Colonic mucosa (tissue), 4 donors: ENCODE results near the gene SSTR3. TPM values are rescaled to one million over a fixed set of nuclear protein-coding genes. Genes with fewer than 3 reads are reported as not detected.
"Not testable (repeated sequence)": the region's sequence is repeated elsewhere in the genome, so short reads cannot be mapped to it uniquely, and the experiment has no call there.

ENCODE experiments used
- DNase-seq: peaks from one replicate; pipeline ENCODE4 v3.0.0-alpha.2; 2020
- H3K27ac ChIP-seq: fragments of 200-600 bp; one replicate; pipeline ENCODE4 v1.8.0; 2021
- H3K27me3 ChIP-seq: fragments of 200-600 bp; one replicate; pipeline ENCODE4 v1.8.0; 2021
- H3K36me3 ChIP-seq: fragments of 200-600 bp; one replicate; pipeline ENCODE4 v1.8.0; 2021
- H3K4me1 ChIP-seq: fragments of 200-600 bp; one replicate; pipeline ENCODE4 v1.8.0; 2021; ENCODE audit warnings: mild to moderate bottlenecking
- H3K4me3 ChIP-seq: fragments of 200-600 bp; one replicate; pipeline ENCODE4 v1.8.0; 2021
- H3K9ac ChIP-seq, 2 donors: one replicate each; pipeline ENCODE4 v1.7.0; 2013; ENCODE audit warnings: control low read depth in 2 of 2, low read depth in 2 of 2, low read length in 2 of 2
- H3K9me3 ChIP-seq: fragments of 200-600 bp; one replicate; pipeline ENCODE4 v1.8.0; 2021
- CTCF ChIP-seq: fragments of 200-600 bp; IDR thresholded peaks from one replicate; pipeline ENCODE4 v1.8.0; 2022; ENCODE audit warnings: antibody characterized with exemption, mild to moderate bottlenecking
- intact Hi-C: fragments of 100-400 bp; cut with DNase I; formaldehyde crosslinking; loops from one replicate; pipeline ENCODE4 v1.14.1; 2022
- total RNA-seq, 2 donors: library from RNA; stranded (reverse); fragmentation: NEBNext Ultra II Directional in 1 of 2; extraction: Animal tissue kit (Norgen Biotek cat#: 25700) in 1 of 2; gene quantifications; one replicate each; pipeline ENCODE4 v1.2.1, GENCODE V29; 2021
- donor health status: healthy.
- donor health status: DM: no; HTN: no; CAD: no.
- donor health status: DM: no; HTN: no; CAD: no.

SSTR3 gene
- total RNA-seq, 2 donors from 2014 or later: 0.12 TPM; not detected in 1

- no peak for TF ChIP-seq CTCF
- no peaks in the 10 kb centered on the region for H3K27me3 ChIP-seq
- no peak overlapping the region for H3K9ac ChIP-seq
- H3K36me3 ChIP-seq: no peaks in the 10 kb centered on the region
- DNase-seq: no peak
- no peak overlapping the region for H3K4me3 ChIP-seq
- intact Hi-C loops: no loop called here
- no peaks in the 10 kb centered on the region for H3K9me3 ChIP-seq
- no peak overlapping the region for H3K27ac ChIP-seq
- H3K4me1 ChIP-seq: no peaks in the 10 kb centered on the region
These were observed 22.7 kb upstream of the SSTR3 start for GRCh38 chr22:37234736-37235711.

- no peak overlapping the region for H3K4me3 ChIP-seq
- DNase-seq: no peak
- H3K4me1 ChIP-seq: no peaks in the 10 kb centered on the region
- intact Hi-C loops: no loop called here
- no peak overlapping the region for H3K9ac ChIP-seq
- H3K9me3 ChIP-seq: no peaks in the 10 kb centered on the region
- H3K27ac ChIP-seq: no peak overlapping the region
- no peak for TF ChIP-seq CTCF
- H3K27me3 ChIP-seq: no peaks in the 10 kb centered on the region
- no peaks in the 10 kb centered on the region for H3K36me3 ChIP-seq
These were observed 21.7 kb upstream of the SSTR3 start for GRCh38 chr22:37233751-37234631.

GRCh38 chr22:37233371-37233750 lies 21.1 kb upstream of the SSTR3 start:
- H3K4me1 ChIP-seq, H3K9ac ChIP-seq, H3K27ac ChIP-seq: not testable (repeated sequence)

GRCh38 chr22:37232140-37232998 lies 20.1 kb upstream of the SSTR3 start:
- Histone ChIP-seq H3K4me3 (no peak overlapping the region), H3K9ac (no peak overlapping the region), H3K27ac (no peak overlapping the region), H3K4me1 (no peaks in the 10 kb centered on the region), H3K36me3 (no peaks in the 10 kb centered on the region), H3K27me3 (no peaks in the 10 kb centered on the region), H3K9me3 (no peaks in the 10 kb centered on the region)
- TF ChIP-seq CTCF: no peak
- DNase-seq: no peak
- intact Hi-C loops: no loop called here

More at GRCh38 chr22:37233371-37233750, 21.1 kb upstream of the SSTR3 start:
- H3K9me3 ChIP-seq, DNase-seq, intact Hi-C loops, H3K4me3 ChIP-seq, H3K27me3 ChIP-seq, H3K36me3 ChIP-seq: not testable (repeated sequence)

- TF ChIP-seq CTCF: no peak
- H3K36me3 ChIP-seq: no peaks in the 10 kb centered on the region
- intact Hi-C loops: no loop called here
- no peaks in the 10 kb centered on the region for H3K27me3 ChIP-seq
- no peak overlapping the region for H3K9ac ChIP-seq
- H3K9me3 ChIP-seq: no peaks in the 10 kb centered on the region
- no peak overlapping the region for H3K4me3 ChIP-seq
- DNase-seq: no peak
- no peaks in the 10 kb centered on the region for H3K4me1 ChIP-seq
- H3K27ac ChIP-seq: no peak overlapping the region
These were observed 19.3 kb upstream of the SSTR3 start for GRCh38 chr22:37231406-37232139.
